Gastroesophageal sphincter (tissue), 4 donors: ENCODE results near the gene TRIO. TPM values are rescaled to one million over a fixed set of nuclear protein-coding genes. Genes with fewer than 3 reads are reported as not detected.

Experiments used
- ATAC-seq: fragments of 150-250 bp; one replicate; pipeline ENCODE4 v1.9.1; 2016; ENCODE audit warnings: mild to moderate bottlenecking, moderate library complexity
- H3K27ac ChIP-seq, 4 donors: fragments of 200-600 bp; sonication (generic) in 3 of 4; 1 replicate in 3 of 4; 2 replicates in 1 of 4; pipeline ENCODE4 v1.5.1; 2016 to 2019
- H3K27me3 ChIP-seq: fragments of 200-600 bp; sonication (generic); one replicate; pipeline ENCODE4 v1.5.1; 2019
- H3K36me3 ChIP-seq, 2 donors: fragments of 200-600 bp; sonication (generic); one replicate each; pipeline ENCODE4 v1.5.1; 2019; ENCODE audit warnings: control low read depth in 1 of 2
- H3K4me1 ChIP-seq, 3 donors: fragments of 200-600 bp; sonication (generic); 1 replicate in 2 of 3; 2 replicates in 1 of 3; pipeline ENCODE4 v1.5.1; 2016 to 2019; ENCODE audit warnings: control low read depth in 2 of 3
- H3K4me3 ChIP-seq, 2 donors: fragments of 200-600 bp; sonication (generic); one replicate each; pipeline ENCODE4 v1.5.1; 2019; ENCODE audit warnings: mild to moderate bottlenecking in 1 of 2, moderate library complexity in 1 of 2
- H3K9me3 ChIP-seq, 3 donors: fragments of 200-600 bp; sonication (generic); one replicate each; pipeline ENCODE4 v1.5.1; 2017 to 2019; ENCODE audit warnings: control low read depth in 2 of 3
- CTCF ChIP-seq, 4 experiments: fragments of 200-600 bp in 2 of 4; fragments of 450-650 bp in 2 of 4; sonication (generic) in 1 of 4; IDR thresholded peaks; one replicate each; pipeline ENCODE4 v1.5.1; 2017 to 2019; ENCODE audit warnings: antibody characterized with exemption in 4 of 4, mild to moderate bottlenecking in 2 of 4, moderate library complexity in 2 of 4
- EP300 ChIP-seq: sonication (generic); formaldehyde crosslinking; IDR thresholded peaks from one replicate; pipeline ENCODE4 v1.6.1; 2017; ENCODE audit warnings: antibody characterized with exemption, mild to moderate bottlenecking
- POLR2A ChIP-seq, 2 donors: fragments of 450-650 bp; IDR thresholded peaks; one replicate each; pipeline ENCODE4 v1.6.1; 2017; ENCODE audit warnings: antibody characterized with exemption in 2 of 2, mild to moderate bottlenecking in 2 of 2, moderate library complexity in 1 of 2
- POLR2AphosphoS5 ChIP-seq: sonication (generic); formaldehyde crosslinking; IDR thresholded peaks from one replicate; pipeline ENCODE4 v1.6.1; 2017; ENCODE audit warnings: antibody characterized with exemption
- WGBS, 2 donors: methylation state at CpG; one replicate each; pipeline ENCODE4 v1.1.5; 2018; ENCODE audit warnings: low coverage in 1 of 2; 5-methylcytosine and 5-hydroxymethylcytosine counted together
- total RNA-seq, 4 donors: library from RNA; depleted of rRNA; stranded (reverse); fragments of >200 nt; gene quantifications; one replicate each; pipeline ENCODE4 v1.1.0, GENCODE V29; 2016

TRIO gene
- total RNA-seq, 4 donors from 2014 or later = 69.2 to 257 (median 172) TPM

GRCh38 chr5:14502294-14502690 lies 359.1 kb downstream of the TRIO start:
- H3K27ac ChIP-seq = no peak overlapping the region
- ATAC-seq = no peak
- TF ChIP-seq POLR2A (IDR thresholded peaks at IDR 0.05) (no peak), EP300 (no peak), POLR2AphosphoS5 (no peak), CTCF (IDR thresholded peaks at IDR 0.05) (no peak)
- no peaks in the 10 kb centered on the region for H3K27me3 ChIP-seq
- H3K4me3 ChIP-seq = no peak overlapping the region
- H3K9me3 ChIP-seq = no peaks in the 10 kb centered on the region
- no peaks in the 10 kb centered on the region for H3K4me1 ChIP-seq
- 79 to 87% methylated on average over 4 to 8 of the region's 10 CpGs for WGBS, 2 donors
- peaks cover 0 to 99% of the 10 kb centered on the region in 2 donors for H3K36me3 ChIP-seq

GRCh38 chr5:14503017-14503680 lies 360.0 kb downstream of the TRIO start:
- Histone ChIP-seq H3K9me3 (no peaks in the 10 kb centered on the region), H3K27me3 (no peaks in the 10 kb centered on the region), H3K36me3 (peaks cover 0 to 99% of the 10 kb centered on the region in 2 donors), H3K4me1 (no peaks in the 10 kb centered on the region), H3K27ac (no peak overlapping the region), H3K4me3 (no peak overlapping the region)
- no peak for TF ChIP-seq POLR2AphosphoS5
- TF ChIP-seq CTCF (IDR thresholded peaks at IDR 0.05) = no peak
- no peak for TF ChIP-seq POLR2A (IDR thresholded peaks at IDR 0.05)
- no peak for TF ChIP-seq EP300
- 0% methylated on average over 1 of the region's 9 CpGs; no CpG with 5 or more reads in 1 of the 2 donors for WGBS, 2 donors
- no peak for ATAC-seq

- Histone ChIP-seq H3K4me3 (no peak overlapping the region), H3K36me3 (peaks cover 0 to 99% of the 10 kb centered on the region in 2 donors), H3K27ac (no peak overlapping the region), H3K27me3 (no peaks in the 10 kb centered on the region), H3K9me3 (no peaks in the 10 kb centered on the region), H3K4me1 (no peaks in the 10 kb centered on the region)
- 94% methylated on average over 5 of the region's 27 CpGs; no CpG with 5 or more reads in 1 of the 2 donors for WGBS, 2 donors
- no peak for ATAC-seq
- TF ChIP-seq EP300 (no peak), CTCF (IDR thresholded peaks at IDR 0.05) (no peak), POLR2A (IDR thresholded peaks at IDR 0.05) (no peak), POLR2AphosphoS5 (no peak)
These were observed 360.7 kb downstream of the TRIO start for GRCh38 chr5:14503681-14504331.

GRCh38 chr5:14504332-14504727 lies 361.2 kb downstream of the TRIO start:
- no peaks in the 10 kb centered on the region for H3K4me1 ChIP-seq
- 83 to 85% methylated on average over 5 to 8 of the region's 8 CpGs for WGBS, 2 donors
- peaks cover 0 to 98% of the 10 kb centered on the region in 2 donors for H3K36me3 ChIP-seq
- H3K27ac ChIP-seq = no peak overlapping the region
- TF ChIP-seq CTCF (IDR thresholded peaks at IDR 0.05) = no peak
- no peak for TF ChIP-seq EP300
- no peak for TF ChIP-seq POLR2A (IDR thresholded peaks at IDR 0.05)
- no peak for TF ChIP-seq POLR2AphosphoS5
- no peaks in the 10 kb centered on the region for H3K27me3 ChIP-seq
- no peaks in the 10 kb centered on the region for H3K9me3 ChIP-seq
- no peak overlapping the region for H3K4me3 ChIP-seq
- ATAC-seq = no peak

- H3K4me3 ChIP-seq = no peak overlapping the region
- H3K27ac ChIP-seq = no peak overlapping the region
- TF ChIP-seq POLR2AphosphoS5 = no peak
- TF ChIP-seq EP300 = no peak
- TF ChIP-seq CTCF (IDR thresholded peaks at IDR 0.05) = no peak
- no peak for TF ChIP-seq POLR2A (IDR thresholded peaks at IDR 0.05)
- H3K4me1 ChIP-seq = no peaks in the 10 kb centered on the region
- WGBS, 2 donors = no CpG with 5 or more reads among the region's 11 CpGs
- peaks cover 0 to 98% of the 10 kb centered on the region in 2 donors for H3K36me3 ChIP-seq
- no peaks in the 10 kb centered on the region for H3K27me3 ChIP-seq
- no peaks in the 10 kb centered on the region for H3K9me3 ChIP-seq
- no peak for ATAC-seq
These were observed 361.7 kb downstream of the TRIO start for GRCh38 chr5:14504816-14505215.
